K562 (cell line): Measurements from ENCODE around the gene TCTN3. TPM values are rescaled to one million over a fixed set of nuclear protein-coding genes. Genes with fewer than 3 reads are reported as not detected.

ENCODE experiments used
- ASH1L ChIP-seq: fragments of 450-650 bp; IDR thresholded peaks from 2 replicates; pipeline ENCODE4 v1.6.1; 2018; ENCODE audit warnings: borderline replicate concordance, mild to moderate bottlenecking, low read depth; ENCODE audit not compliant: partially characterized antibody
- BHLHE40 ChIP-seq: IDR thresholded peaks from 2 replicates; pipeline ENCODE4 v1.6.1; 2011; ENCODE audit warnings: low read length, improper control_type of control experiment
- CBX5 ChIP-seq: IDR thresholded peaks from 2 replicates; pipeline ENCODE4 v1.6.1; 2014; ENCODE audit warnings: low read depth, borderline replicate concordance
- CHCHD3 ChIP-seq: fragments of 250-450 bp; sonication (Bioruptor Pico); IDR thresholded peaks from 2 replicates; pipeline ENCODE4 v2.1.2; 2022; ENCODE audit warnings: mild to moderate bottlenecking
- DEAF1 ChIP-seq: fragments of 450-650 bp; formaldehyde crosslinking; IDR thresholded peaks from 2 replicates; pipeline ENCODE4 v1.4.0; 2020; ENCODE audit warnings: mild to moderate bottlenecking, moderate library complexity
- EGR1 ChIP-seq: fragments of 450-650 bp; conservative IDR thresholded peaks from 2 replicates; pipeline ENCODE4 v1.6.1; 2017; ENCODE audit warnings: mild to moderate bottlenecking
- FOXJ2 ChIP-seq: fragments of 200-800 bp; sonication (Bioruptor generic); IDR thresholded peaks from 2 replicates; pipeline ENCODE4 v1.6.1; 2016; ENCODE audit warnings: missing genetic modification characterization, missing compliant biosample characterization
- GABPB2 ChIP-seq: fragments of 250-450 bp; sonication (Bioruptor Pico); conservative IDR thresholded peaks from 2 replicates; pipeline ENCODE4 v1.5.1; 2021; ENCODE audit warnings: mild to moderate bottlenecking
- HMGXB4 ChIP-seq: sonication (generic); formaldehyde crosslinking; IDR thresholded peaks from 2 replicates; pipeline ENCODE4 v1.8.1; 2023; ENCODE audit warnings: mild to moderate bottlenecking, missing genetic modification reagents
- JUN ChIP-seq, 2 experiments: sonication (generic) in 1 of 2; formaldehyde crosslinking in 1 of 2; IDR thresholded peaks; 2 replicates each; pipeline versions ENCODE4 v1.6.1 to v1.8.0; 2012 to 2022; ENCODE audit warnings: borderline replicate concordance in 2 of 2, mild to moderate bottlenecking in 2 of 2, improper control_type of control experiment in 1 of 2, low read depth in 1 of 2, low read length in 1 of 2, missing genetic modification reagents in 1 of 2
- PCBP1 ChIP-seq: fragments of 200-400 bp; formaldehyde crosslinking; IDR thresholded peaks from 2 replicates; pipeline ENCODE4 v1.6.1; 2018; ENCODE audit warnings: mild to moderate bottlenecking, low read depth, low read length; ENCODE audit not compliant: poor library complexity, severe bottlenecking
- RBM15 ChIP-seq: fragments of 200-400 bp; formaldehyde crosslinking; IDR thresholded peaks from 2 replicates; pipeline ENCODE4 v1.6.1; 2018; ENCODE audit warnings: mild to moderate bottlenecking, low read length, moderate library complexity; ENCODE audit not compliant: insufficient read depth
- SMAD1 ChIP-seq: fragments of 150-350 bp; IDR thresholded peaks from 2 replicates; pipeline ENCODE4 v1.6.1; 2014; ENCODE audit warnings: low read length, low read depth; ENCODE audit not compliant: partially characterized antibody
- SPI1 ChIP-seq: IDR thresholded peaks from 2 replicates; pipeline ENCODE4 v1.6.1; 2011; ENCODE audit warnings: low read depth, low read length, control low read depth, borderline replicate concordance
- SRSF3 ChIP-seq: fragments of 200-400 bp; formaldehyde crosslinking; IDR thresholded peaks from 2 replicates; pipeline ENCODE4 v1.6.1; 2016; ENCODE audit warnings: mild to moderate bottlenecking, low read length, moderate library complexity; ENCODE audit not compliant: insufficient read depth
- TAF7 ChIP-seq: fragments of 450-650 bp; IDR thresholded peaks from 2 replicates; pipeline ENCODE4 v1.6.1; 2016; ENCODE audit warnings: missing genetic modification characterization, missing compliant biosample characterization
- THRAP3 ChIP-seq: fragments of 450-650 bp; IDR thresholded peaks from 2 replicates; pipeline ENCODE4 v1.6.1; 2016; ENCODE audit warnings: mild to moderate bottlenecking, inconsistent platforms, borderline replicate concordance
- ZC3H8 ChIP-seq: fragments of 450-650 bp; IDR thresholded peaks from 2 replicates; pipeline ENCODE4 v1.6.1; 2017
- ZNF408 ChIP-seq: fragments of 250-450 bp; sonication (Bioruptor Pico); IDR thresholded peaks from 2 replicates; pipeline ENCODE4 v1.4.0; 2020; ENCODE audit warnings: low read depth, mild to moderate bottlenecking, moderate library complexity
- ZNF655 ChIP-seq: fragments of 250-450 bp; sonication (Bioruptor Pico); IDR thresholded peaks from 2 replicates; pipeline ENCODE4 v1.5.0; 2021
- polyA plus RNA-seq, 8 experiments: library from polyadenylated mRNA; depleted of rRNA in 4 of 8; stranded (reverse) in 5 of 8; unstranded in 3 of 8; fragments of >200 nt; fragmentation: Nextera tagmentation in 2 of 8; fragmentation: Illumina TruSeq in 1 of 8; extraction: Ambion mirVana in 2 of 8; extraction: Trizol in 1 of 8; gene quantifications; 2 replicates each; pipeline versions ENCODE4 v1.2.1 to v1.2.3, GENCODE V29; 2011 to 2014; ENCODE audit warnings: inconsistent platforms in 1 of 8, missing spikeins in 1 of 8
- total RNA-seq, 7 experiments: library from RNA; depleted of rRNA in 6 of 7; stranded (reverse); fragments of >200 nt in 6 of 7; fragmentation: Illumina TruSeq in 2 of 7; extraction: Trizol in 2 of 7; gene quantifications; 2 replicates each; pipeline versions ENCODE4 v1.2.1 to v1.2.3, GENCODE V29; 2011 to 2021; ENCODE audit warnings: low replicate concordance in 1 of 7
- TF ChIP-seq, protein P1 (sequence below): sonication (generic); formaldehyde crosslinking; IDR thresholded peaks from 2 replicates; pipeline ENCODE4 v1.9.0; 2022; ENCODE audit warnings: mild to moderate bottlenecking, missing genetic modification reagents

Gene TCTN3
- total and polyA plus RNA-seq, 9 of the 15 experiments (the other 6 are each of a cell fraction or from before 2014, with no cell fraction given) = 10.4 to 25.8 (median 16.3) TPM

DNA sequence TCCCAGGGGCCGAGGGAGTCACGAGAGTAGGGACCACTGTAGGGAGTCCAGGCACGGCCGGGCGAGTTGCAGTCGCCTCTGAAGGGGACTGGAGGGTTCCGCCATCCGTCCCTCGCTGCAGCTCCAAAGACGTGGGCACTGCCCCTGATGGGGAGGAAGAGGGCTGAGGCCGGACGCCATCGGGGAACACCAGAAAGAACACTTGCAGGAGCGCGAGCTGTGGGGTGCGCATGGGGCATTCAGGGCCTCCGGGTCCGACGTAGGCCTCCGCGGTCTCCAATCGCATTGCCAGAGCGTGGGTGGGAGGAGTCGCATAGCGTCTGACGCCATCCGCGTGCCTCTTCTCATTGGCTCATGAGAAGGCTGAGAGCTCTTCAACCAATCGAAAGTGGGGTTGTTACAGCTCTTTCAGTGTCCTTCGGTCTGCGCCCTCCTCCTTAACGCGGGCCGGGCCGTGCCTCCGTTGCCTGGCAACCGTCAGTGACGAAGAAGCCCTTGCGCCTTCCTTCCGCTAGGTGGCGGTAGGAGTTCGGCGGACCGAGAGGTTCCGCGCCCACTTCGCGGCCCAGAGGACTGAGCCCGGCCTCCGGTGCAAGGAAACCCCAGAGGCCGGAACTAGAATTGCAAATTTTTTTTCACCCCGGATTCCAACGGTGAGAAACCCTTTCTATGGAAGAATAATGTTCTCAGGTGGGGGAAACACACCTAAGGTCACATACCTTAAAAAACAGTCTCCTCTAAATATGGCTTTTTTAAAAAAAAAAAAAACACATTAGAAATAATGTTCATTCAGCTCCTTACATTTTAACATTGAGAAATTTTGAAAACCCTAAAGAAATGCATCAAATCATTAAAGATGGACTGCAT lies at the start of gene TCTN3 (continued):
- TF ChIP-seq THRAP3 = no peak
- TF ChIP-seq CHCHD3 (CRISPR knock-in tag) = no peak
- no peak for TF ChIP-seq PCBP1
- no peak for TF ChIP-seq JUN (IDR thresholded peaks at IDR 0.05; ENCODE audit: borderline replicate concordance, low read depth, low read length)
- TF ChIP-seq JUN (CRISPR knock-in tag; IDR thresholded peaks at IDR 0.05; ENCODE audit: borderline replicate concordance) = no peak
- no peak for TF ChIP-seq RBM15
- no peak for TF ChIP-seq SRSF3
- TF ChIP-seq EGR1 = peak; percentile 96
- TF ChIP-seq ZNF408 (CRISPR knock-in tag) = no peak
- no peak for TF ChIP-seq SMAD1
- TF ChIP-seq DEAF1 (CRISPR knock-in tag) = peak; percentile 96
- no peak for TF ChIP-seq CBX5
- no peak for TF ChIP-seq SPI1
- no peak for TF ChIP-seq HMGXB4 (CRISPR knock-in tag)
- TF ChIP-seq TAF7 (tag) = no peak
- no peak for TF ChIP-seq GABPB2 (CRISPR knock-in tag)
- no peak for TF ChIP-seq ZNF655 (CRISPR knock-in tag)
- TF ChIP-seq, protein P1, sequence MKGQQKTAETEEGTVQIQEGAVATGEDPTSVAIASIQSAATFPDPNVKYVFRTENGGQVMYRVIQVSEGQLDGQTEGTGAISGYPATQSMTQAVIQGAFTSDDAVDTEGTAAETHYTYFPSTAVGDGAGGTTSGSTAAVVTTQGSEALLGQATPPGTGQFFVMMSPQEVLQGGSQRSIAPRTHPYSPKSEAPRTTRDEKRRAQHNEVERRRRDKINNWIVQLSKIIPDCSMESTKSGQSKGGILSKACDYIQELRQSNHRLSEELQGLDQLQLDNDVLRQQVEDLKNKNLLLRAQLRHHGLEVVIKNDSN (CRISPR knock-in tag) = no peak
- no peak for TF ChIP-seq ZC3H8
- TF ChIP-seq FOXJ2 (tag) = peak; percentile 47; the same call in 1 of the 2 replicates
- peak; percentile 87 for TF ChIP-seq ASH1L
- TF ChIP-seq BHLHE40 = peak; percentile 92
